ENCODE data around the gene ABCA8. TPM values are rescaled to one million over a fixed set of nuclear protein-coding genes. Genes with fewer than 3 reads are reported as not detected.

ABCA8 gene
- total RNA-seq, 1 donor from 2014 or later = not detected

GRCh38 chr17:68850749-68851510 lies 104.3 kb downstream of the ABCA8 start:
- Mint-ChIP-seq H3K4me3 (ENCODE audit: unreplicated experiment) (no peak overlapping the region), H3K36me3 (ENCODE audit: low read depth, unreplicated experiment) (no peaks in the 10 kb centered on the region), H3K27ac (ENCODE audit: unreplicated experiment) (no peak overlapping the region), H3K9me3 (ENCODE audit: unreplicated experiment) (peaks cover 4% of the 10 kb centered on the region), H3K4me1 (ENCODE audit: low read depth, unreplicated experiment) (no peaks in the 10 kb centered on the region), H3K27me3 (ENCODE audit: low read depth, unreplicated experiment) (no peaks in the 10 kb centered on the region)
- no peaks in the 10 kb centered on the region for H3K9me3 ChIP-seq (ENCODE audit: insufficient read depth, low read depth, low read length)
- no peaks in the 10 kb centered on the region for H3K79me2 ChIP-seq (ENCODE audit: insufficient read depth, low read length)
- no peaks in the 10 kb centered on the region for H3K4me1 ChIP-seq (ENCODE audit: insufficient read depth, low read length)
- H3K9ac ChIP-seq (ENCODE audit: low read length) = no peak overlapping the region
- no peak overlapping the region for H3K4me2 ChIP-seq (ENCODE audit: low read length)
- H3K27me3 ChIP-seq (ENCODE audit: insufficient read depth, low read length) = no peaks in the 10 kb centered on the region
- no peak overlapping the region for H3K27ac ChIP-seq (ENCODE audit: low read depth, low read length)
- no peaks in the 10 kb centered on the region for H4K20me1 ChIP-seq (ENCODE audit: insufficient read depth, low read length)
- FAIRE-seq (no peak), DNase-seq (ENCODE audit: low read depth) (no peak)
- H3K4me3 ChIP-seq (ENCODE audit: insufficient read depth, low read depth, low read length) = no peak overlapping the region
- no peaks in the 10 kb centered on the region for H3K36me3 ChIP-seq (ENCODE audit: insufficient read depth, low read length)
- no peak for TF ChIP-seq EZH2 (IDR thresholded peaks at IDR 0.05; ENCODE audit: insufficient read depth, low read length)
- TF ChIP-seq, protein P1, sequence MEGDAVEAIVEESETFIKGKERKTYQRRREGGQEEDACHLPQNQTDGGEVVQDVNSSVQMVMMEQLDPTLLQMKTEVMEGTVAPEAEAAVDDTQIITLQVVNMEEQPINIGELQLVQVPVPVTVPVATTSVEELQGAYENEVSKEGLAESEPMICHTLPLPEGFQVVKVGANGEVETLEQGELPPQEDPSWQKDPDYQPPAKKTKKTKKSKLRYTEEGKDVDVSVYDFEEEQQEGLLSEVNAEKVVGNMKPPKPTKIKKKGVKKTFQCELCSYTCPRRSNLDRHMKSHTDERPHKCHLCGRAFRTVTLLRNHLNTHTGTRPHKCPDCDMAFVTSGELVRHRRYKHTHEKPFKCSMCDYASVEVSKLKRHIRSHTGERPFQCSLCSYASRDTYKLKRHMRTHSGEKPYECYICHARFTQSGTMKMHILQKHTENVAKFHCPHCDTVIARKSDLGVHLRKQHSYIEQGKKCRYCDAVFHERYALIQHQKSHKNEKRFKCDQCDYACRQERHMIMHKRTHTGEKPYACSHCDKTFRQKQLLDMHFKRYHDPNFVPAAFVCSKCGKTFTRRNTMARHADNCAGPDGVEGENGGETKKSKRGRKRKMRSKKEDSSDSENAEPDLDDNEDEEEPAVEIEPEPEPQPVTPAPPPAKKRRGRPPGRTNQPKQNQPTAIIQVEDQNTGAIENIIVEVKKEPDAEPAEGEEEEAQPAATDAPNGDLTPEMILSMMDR (IDR thresholded peaks at IDR 0.05; ENCODE audit: insufficient read depth, low read depth, low read length) = no peak
- no peak overlapping the region for H2AFZ ChIP-seq (ENCODE audit: low read depth, low read length)

GRCh38 chr17:68849673-68850610 lies 105.2 kb downstream of the ABCA8 start:
- TF ChIP-seq, protein P1 (IDR thresholded peaks at IDR 0.05; ENCODE audit: insufficient read depth, low read depth, low read length) = no peak
- FAIRE-seq = no peak

More at GRCh38 chr17:68849673-68850610, 105.2 kb downstream of the ABCA8 start:
- no peaks in the 10 kb centered on the region for H3K4me1 Mint-ChIP-seq (ENCODE audit: low read depth, unreplicated experiment)
- no peak overlapping the region for H3K27ac ChIP-seq (ENCODE audit: low read depth, low read length)
- no peaks in the 10 kb centered on the region for H3K36me3 ChIP-seq (ENCODE audit: insufficient read depth, low read length)
- no peaks in the 10 kb centered on the region for H3K36me3 Mint-ChIP-seq (ENCODE audit: low read depth, unreplicated experiment)
- no peak overlapping the region for H2AFZ ChIP-seq (ENCODE audit: low read depth, low read length)
- H3K27me3 ChIP-seq (ENCODE audit: insufficient read depth, low read length) = no peaks in the 10 kb centered on the region
- H3K4me3 Mint-ChIP-seq (ENCODE audit: unreplicated experiment) = no peak overlapping the region
- no peak for DNase-seq (ENCODE audit: low read depth)
- H3K4me3 ChIP-seq (ENCODE audit: insufficient read depth, low read depth, low read length) = no peak overlapping the region
- no peak overlapping the region for H3K27ac Mint-ChIP-seq (ENCODE audit: unreplicated experiment)
- H3K9ac ChIP-seq (ENCODE audit: low read length) = no peak overlapping the region
- H3K27me3 Mint-ChIP-seq (ENCODE audit: low read depth, unreplicated experiment) = no peaks in the 10 kb centered on the region
- peaks cover 10% of the 10 kb centered on the region for H3K9me3 Mint-ChIP-seq (ENCODE audit: unreplicated experiment)
- no peak overlapping the region for H3K4me2 ChIP-seq (ENCODE audit: low read length)
- no peaks in the 10 kb centered on the region for H4K20me1 ChIP-seq (ENCODE audit: insufficient read depth, low read length)
- H3K9me3 ChIP-seq (ENCODE audit: insufficient read depth, low read depth, low read length) = no peaks in the 10 kb centered on the region
- no peaks in the 10 kb centered on the region for H3K79me2 ChIP-seq (ENCODE audit: insufficient read depth, low read length)
- H3K4me1 ChIP-seq (ENCODE audit: insufficient read depth, low read length) = no peaks in the 10 kb centered on the region
